HEK293 (cell line): ENCODE measurements around the gene HAUS1.

Experiments used
- BCL11A ChIP-seq: fragments of 450-650 bp; formaldehyde crosslinking; IDR thresholded peaks from 2 replicates; pipeline ENCODE4 v1.5.1; 2016; ENCODE audit warnings: low read depth, missing biosample characterization, missing genetic modification characterization
- BCL11B ChIP-seq: fragments of 450-650 bp; formaldehyde crosslinking; IDR thresholded peaks from 2 replicates; pipeline ENCODE4 v1.5.1; 2016; ENCODE audit warnings: low read depth, missing biosample characterization, missing genetic modification characterization
- BCL6B ChIP-seq: fragments of 450-650 bp; formaldehyde crosslinking; IDR thresholded peaks from 2 replicates; pipeline ENCODE4 v1.5.1; 2017; ENCODE audit warnings: missing biosample characterization, missing genetic modification characterization
- GLIS1 ChIP-seq: fragments of 450-650 bp; formaldehyde crosslinking; IDR thresholded peaks from 2 replicates; pipeline ENCODE4 v1.5.1; 2016; ENCODE audit warnings: missing biosample characterization, missing genetic modification characterization
- HOXC10 ChIP-seq: sonication (generic); formaldehyde crosslinking; IDR thresholded peaks from 2 replicates; pipeline ENCODE4 v1.8.1; 2023; ENCODE audit warnings: mild to moderate bottlenecking, missing genetic modification reagents
- IKZF3 ChIP-seq: fragments of 450-650 bp; IDR thresholded peaks from 2 replicates; pipeline ENCODE4 v1.5.0; 2018; ENCODE audit warnings: missing biosample characterization, mild to moderate bottlenecking, missing genetic modification characterization, moderate library complexity
- KLF1 ChIP-seq: fragments of 450-650 bp; formaldehyde crosslinking; IDR thresholded peaks from 2 replicates; pipeline ENCODE4 v1.5.1; 2016; ENCODE audit warnings: missing biosample characterization, missing genetic modification characterization
- KLF10 ChIP-seq: fragments of 450-650 bp; IDR thresholded peaks from 2 replicates; pipeline ENCODE4 v1.5.1; 2018; ENCODE audit warnings: missing biosample characterization, mild to moderate bottlenecking, missing genetic modification characterization
- KLF9 ChIP-seq: fragments of 450-650 bp; formaldehyde crosslinking; IDR thresholded peaks from 2 replicates; pipeline ENCODE4 v1.5.1; 2016; ENCODE audit warnings: missing biosample characterization, missing genetic modification characterization, low read depth
- MYNN ChIP-seq: fragments of 450-650 bp; formaldehyde crosslinking; IDR thresholded peaks from 2 replicates; pipeline ENCODE4 v1.5.1; 2016; ENCODE audit warnings: missing biosample characterization, missing genetic modification characterization, borderline replicate concordance
- YY1 ChIP-seq: fragments of 450-650 bp; formaldehyde crosslinking; IDR thresholded peaks from 2 replicates; pipeline ENCODE4 v1.5.1; 2018; ENCODE audit warnings: missing biosample characterization, missing genetic modification characterization
- ZFP37 ChIP-seq: fragments of 450-650 bp; formaldehyde crosslinking; IDR thresholded peaks from 2 replicates; pipeline ENCODE4 v1.5.1; 2016; ENCODE audit warnings: missing biosample characterization, missing genetic modification characterization
- ZFP69B ChIP-seq: fragments of 450-650 bp; formaldehyde crosslinking; IDR thresholded peaks from 2 replicates; pipeline ENCODE4 v1.5.1; 2016; ENCODE audit warnings: missing biosample characterization, missing genetic modification characterization
- ZNF10 ChIP-seq: fragments of 450-650 bp; formaldehyde crosslinking; IDR thresholded peaks from 2 replicates; pipeline ENCODE4 v1.5.1; 2017; ENCODE audit warnings: missing biosample characterization, missing genetic modification characterization
- ZNF121 ChIP-seq: fragments of 450-650 bp; formaldehyde crosslinking; IDR thresholded peaks from 2 replicates; pipeline ENCODE4 v1.5.1; 2016; ENCODE audit warnings: missing biosample characterization, missing genetic modification characterization
- ZNF311 ChIP-seq: fragments of 450-650 bp; formaldehyde crosslinking; IDR thresholded peaks from 2 replicates; pipeline ENCODE4 v1.5.1; 2017; ENCODE audit warnings: missing biosample characterization, missing genetic modification characterization, borderline replicate concordance
- ZNF324 ChIP-seq: fragments of 450-650 bp; formaldehyde crosslinking; IDR thresholded peaks from 2 replicates; pipeline ENCODE4 v1.5.1; 2016; ENCODE audit warnings: missing biosample characterization, missing genetic modification characterization
- ZNF335 ChIP-seq: fragments of 450-650 bp; formaldehyde crosslinking; conservative IDR thresholded peaks from 2 replicates; pipeline ENCODE4 v1.5.1; 2016; ENCODE audit warnings: missing biosample characterization, missing genetic modification characterization
- ZNF366 ChIP-seq: fragments of 450-650 bp; formaldehyde crosslinking; conservative IDR thresholded peaks from 2 replicates; pipeline ENCODE4 v1.5.1; 2016; ENCODE audit warnings: missing biosample characterization, missing genetic modification characterization
- ZNF521 ChIP-seq: fragments of 450-650 bp; formaldehyde crosslinking; IDR thresholded peaks from 2 replicates; pipeline ENCODE4 v1.5.1; 2017; ENCODE audit warnings: missing biosample characterization, mild to moderate bottlenecking, missing genetic modification characterization
- ZNF558 ChIP-seq: fragments of 450-650 bp; formaldehyde crosslinking; IDR thresholded peaks from 2 replicates; pipeline ENCODE4 v1.5.1; 2016; ENCODE audit warnings: missing biosample characterization, missing genetic modification characterization
- ZNF560 ChIP-seq: fragments of 450-650 bp; formaldehyde crosslinking; IDR thresholded peaks from 2 replicates; pipeline ENCODE4 v1.5.1; 2017; ENCODE audit warnings: missing biosample characterization, missing genetic modification characterization, borderline replicate concordance
- ZNF580 ChIP-seq: fragments of 450-650 bp; formaldehyde crosslinking; IDR thresholded peaks from 2 replicates; pipeline ENCODE4 v1.5.1; 2016; ENCODE audit warnings: missing biosample characterization, missing genetic modification characterization
- ZNF629 ChIP-seq: fragments of 450-650 bp; formaldehyde crosslinking; IDR thresholded peaks from 2 replicates; pipeline ENCODE4 v1.5.1; 2017; ENCODE audit warnings: missing biosample characterization, missing genetic modification characterization
- ZNF747 ChIP-seq: fragments of 450-650 bp; formaldehyde crosslinking; IDR thresholded peaks from 2 replicates; pipeline ENCODE4 v1.5.1; 2016; ENCODE audit warnings: missing biosample characterization, missing genetic modification characterization
- ZNF76 ChIP-seq: fragments of 450-650 bp; formaldehyde crosslinking; IDR thresholded peaks from 2 replicates; pipeline ENCODE4; 2016; ENCODE audit warnings: low read depth, missing biosample characterization, missing genetic modification characterization, borderline replicate concordance
- ZNF776 ChIP-seq: fragments of 450-650 bp; formaldehyde crosslinking; IDR thresholded peaks from 2 replicates; pipeline ENCODE4 v1.5.0; 2017; ENCODE audit warnings: missing biosample characterization, missing genetic modification characterization, borderline replicate concordance
- ZXDB ChIP-seq: fragments of 450-650 bp; formaldehyde crosslinking; IDR thresholded peaks from 2 replicates; pipeline ENCODE4 v1.5.1; 2016; ENCODE audit warnings: missing biosample characterization, missing genetic modification characterization
- TF ChIP-seq, protein P1 (sequence below): fragments of 450-650 bp; formaldehyde crosslinking; IDR thresholded peaks from 2 replicates; pipeline ENCODE4 v1.5.1; 2016; ENCODE audit warnings: missing biosample characterization, missing genetic modification characterization
- TF ChIP-seq, protein P2 (sequence below): fragments of 450-650 bp; formaldehyde crosslinking; IDR thresholded peaks from 2 replicates; pipeline ENCODE4 v1.5.1; 2016; ENCODE audit warnings: missing biosample characterization, missing genetic modification characterization
- TF ChIP-seq, protein P3 (sequence below): fragments of 450-650 bp; IDR thresholded peaks from 2 replicates; pipeline ENCODE4 v1.5.1; 2018; ENCODE audit warnings: missing biosample characterization, missing genetic modification characterization
- TF ChIP-seq, protein P4 (sequence below): fragments of 450-650 bp; formaldehyde crosslinking; IDR thresholded peaks from 2 replicates; pipeline ENCODE4 v1.5.1; 2017; ENCODE audit warnings: missing biosample characterization, missing genetic modification characterization

The HAUS1 gene

DNA sequence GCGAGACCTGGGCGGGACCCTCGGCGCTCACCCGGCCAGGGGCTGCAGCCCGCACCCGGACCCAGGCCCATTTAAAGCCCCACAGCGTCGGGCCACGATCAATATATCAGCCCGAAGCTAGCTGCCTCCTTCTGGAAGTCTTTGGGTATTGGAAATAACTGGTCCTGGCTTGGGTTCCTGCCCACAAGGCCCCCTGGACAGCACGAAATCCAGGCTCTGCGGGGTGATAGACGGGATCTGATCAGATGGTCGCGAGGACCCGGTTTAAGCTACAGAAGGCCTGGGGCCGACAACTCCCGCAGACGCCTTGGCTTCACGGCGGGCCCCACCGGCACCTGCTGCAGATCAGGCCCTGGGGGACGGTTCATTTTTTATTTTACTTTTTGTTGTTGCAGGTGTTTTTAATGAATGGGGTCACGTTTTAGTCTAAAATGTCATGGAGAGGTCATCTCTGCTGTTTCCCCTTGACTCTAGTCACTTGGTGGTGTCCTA, 31.8 kb upstream of the HAUS1 start (continued):
- TF ChIP-seq, protein P1, sequence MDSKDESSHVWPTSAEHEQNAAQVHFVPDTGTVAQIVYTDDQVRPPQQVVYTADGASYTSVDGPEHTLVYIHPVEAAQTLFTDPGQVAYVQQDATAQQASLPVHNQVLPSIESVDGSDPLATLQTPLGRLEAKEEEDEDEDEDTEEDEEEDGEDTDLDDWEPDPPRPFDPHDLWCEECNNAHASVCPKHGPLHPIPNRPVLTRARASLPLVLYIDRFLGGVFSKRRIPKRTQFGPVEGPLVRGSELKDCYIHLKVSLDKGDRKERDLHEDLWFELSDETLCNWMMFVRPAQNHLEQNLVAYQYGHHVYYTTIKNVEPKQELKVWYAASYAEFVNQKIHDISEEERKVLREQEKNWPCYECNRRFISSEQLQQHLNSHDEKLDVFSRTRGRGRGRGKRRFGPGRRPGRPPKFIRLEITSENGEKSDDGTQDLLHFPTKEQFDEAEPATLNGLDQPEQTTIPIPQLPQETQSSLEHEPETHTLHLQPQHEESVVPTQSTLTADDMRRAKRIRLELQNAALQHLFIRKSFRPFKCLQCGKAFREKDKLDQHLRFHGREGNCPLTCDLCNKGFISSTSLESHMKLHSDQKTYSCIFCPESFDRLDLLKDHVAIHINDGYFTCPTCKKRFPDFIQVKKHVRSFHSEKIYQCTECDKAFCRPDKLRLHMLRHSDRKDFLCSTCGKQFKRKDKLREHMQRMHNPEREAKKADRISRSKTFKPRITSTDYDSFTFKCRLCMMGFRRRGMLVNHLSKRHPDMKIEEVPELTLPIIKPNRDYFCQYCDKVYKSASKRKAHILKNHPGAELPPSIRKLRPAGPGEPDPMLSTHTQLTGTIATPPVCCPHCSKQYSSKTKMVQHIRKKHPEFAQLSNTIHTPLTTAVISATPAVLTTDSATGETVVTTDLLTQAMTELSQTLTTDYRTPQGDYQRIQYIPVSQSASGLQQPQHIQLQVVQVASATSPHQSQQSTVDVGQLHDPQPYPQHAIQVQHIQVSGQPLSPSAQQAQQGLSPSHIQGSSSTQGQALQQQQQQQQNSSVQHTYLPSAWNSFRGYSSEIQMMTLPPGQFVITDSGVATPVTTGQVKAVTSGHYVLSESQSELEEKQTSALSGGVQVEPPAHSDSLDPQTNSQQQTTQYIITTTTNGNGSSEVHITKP = peak; percentile 78
- TF ChIP-seq KLF1 (tag by site-specific recombination) (no peak), ZNF335 (peak; percentile 52), ZNF560 (tag by site-specific recombination) (no peak), ZXDB (tag by site-specific recombination) (no peak; the same call in 1 of the 2 replicates), KLF10 (tag by site-specific recombination) (no peak), YY1 (tag by site-specific recombination) (no peak), IKZF3 (tag by site-specific recombination) (no peak), HOXC10 (CRISPR knock-in tag) (no peak), ZNF776 (tag by site-specific recombination) (no peak), ZNF747 (tag by site-specific recombination) (no peak), ZNF76 (no peak), ZNF10 (0 out of 2 replicates have a peak, but pooled peaks have one; percentile 56), ZNF324 (tag by site-specific recombination) (no peak), KLF9 (tag by site-specific recombination) (no peak), MYNN (no peak), ZNF366 (tag by site-specific recombination) (no peak), BCL6B (no peak), ZNF580 (tag by site-specific recombination) (peak; percentile 62; the same call in 1 of the 2 replicates), ZNF558 (tag by site-specific recombination) (no peak), ZFP69B (tag by site-specific recombination) (peak; percentile 76), ZNF629 (no peak), ZFP37 (tag by site-specific recombination) (0 out of 2 replicates have a peak, but pooled peaks have one; percentile 53), ZNF121 (tag by site-specific recombination) (no peak), ZNF311 (tag by site-specific recombination) (no peak), ZNF521 (tag by site-specific recombination) (no peak), BCL11B (tag by site-specific recombination) (no peak), BCL11A (tag by site-specific recombination) (no peak), GLIS1 (tag by site-specific recombination) (peak; percentile 61)
- TF ChIP-seq, protein P2, sequence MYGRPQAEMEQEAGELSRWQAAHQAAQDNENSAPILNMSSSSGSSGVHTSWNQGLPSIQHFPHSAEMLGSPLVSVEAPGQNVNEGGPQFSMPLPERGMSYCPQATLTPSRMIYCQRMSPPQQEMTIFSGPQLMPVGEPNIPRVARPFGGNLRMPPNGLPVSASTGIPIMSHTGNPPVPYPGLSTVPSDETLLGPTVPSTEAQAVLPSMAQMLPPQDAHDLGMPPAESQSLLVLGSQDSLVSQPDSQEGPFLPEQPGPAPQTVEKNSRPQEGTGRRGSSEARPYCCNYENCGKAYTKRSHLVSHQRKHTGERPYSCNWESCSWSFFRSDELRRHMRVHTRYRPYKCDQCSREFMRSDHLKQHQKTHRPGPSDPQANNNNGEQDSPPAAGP (tag by site-specific recombination) = no peak
- TF ChIP-seq, protein P3, sequence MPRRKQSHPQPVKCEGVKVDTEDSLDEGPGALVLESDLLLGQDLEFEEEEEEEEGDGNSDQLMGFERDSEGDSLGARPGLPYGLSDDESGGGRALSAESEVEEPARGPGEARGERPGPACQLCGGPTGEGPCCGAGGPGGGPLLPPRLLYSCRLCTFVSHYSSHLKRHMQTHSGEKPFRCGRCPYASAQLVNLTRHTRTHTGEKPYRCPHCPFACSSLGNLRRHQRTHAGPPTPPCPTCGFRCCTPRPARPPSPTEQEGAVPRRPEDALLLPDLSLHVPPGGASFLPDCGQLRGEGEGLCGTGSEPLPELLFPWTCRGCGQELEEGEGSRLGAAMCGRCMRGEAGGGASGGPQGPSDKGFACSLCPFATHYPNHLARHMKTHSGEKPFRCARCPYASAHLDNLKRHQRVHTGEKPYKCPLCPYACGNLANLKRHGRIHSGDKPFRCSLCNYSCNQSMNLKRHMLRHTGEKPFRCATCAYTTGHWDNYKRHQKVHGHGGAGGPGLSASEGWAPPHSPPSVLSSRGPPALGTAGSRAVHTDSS = no peak
- TF ChIP-seq, protein P4, sequence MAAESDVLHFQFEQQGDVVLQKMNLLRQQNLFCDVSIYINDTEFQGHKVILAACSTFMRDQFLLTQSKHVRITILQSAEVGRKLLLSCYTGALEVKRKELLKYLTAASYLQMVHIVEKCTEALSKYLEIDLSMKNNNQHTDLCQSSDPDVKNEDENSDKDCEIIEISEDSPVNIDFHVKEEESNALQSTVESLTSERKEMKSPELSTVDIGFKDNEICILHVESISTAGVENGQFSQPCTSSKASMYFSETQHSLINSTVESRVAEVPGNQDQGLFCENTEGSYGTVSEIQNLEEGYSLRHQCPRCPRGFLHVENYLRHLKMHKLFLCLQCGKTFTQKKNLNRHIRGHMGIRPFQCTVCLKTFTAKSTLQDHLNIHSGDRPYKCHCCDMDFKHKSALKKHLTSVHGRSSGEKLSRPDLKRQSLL (tag by site-specific recombination) = no peak
